ENCODE results near the gene EPHA6. TPM values are rescaled to one million over a fixed set of nuclear protein-coding genes. Genes with fewer than 3 reads are reported as not detected.

EPHA6 gene
- total RNA-seq, 4 donors from 2014 or later = 0.60 to 3.8 (median 3.0) TPM

- H3K27me3 ChIP-seq = no peaks in the 10 kb centered on the region
- 39 to 68% methylated on average over 2 of the region's 2 CpGs for WGBS, 2 donors (ENCODE audit: low coverage in 1 of 2)
- H3K4me1 ChIP-seq = no peaks in the 10 kb centered on the region
- H3K9me3 ChIP-seq = no peaks in the 10 kb centered on the region
- intact Hi-C loops (cut with DNase I; ENCODE audit: low total_unique reads) = no loop called here
- in situ Hi-C loops (cut with MboI; ENCODE audit: low pct_ligation_motif_present in 1 of 4, low pct_unique_long_range_greater_than_20kb in 1 of 4, low sequenced_read_pairs in 3 of 4) = no loop called here
- H3K36me3 ChIP-seq = no peaks in the 10 kb centered on the region
- DNase-seq = no peak
- TF ChIP-seq CTCF (IDR thresholded peaks at IDR 0.05) = no peak
- TF ChIP-seq POLR2A (IDR thresholded peaks at IDR 0.05) = no peak
- no peak for TF ChIP-seq EP300 (IDR thresholded peaks at IDR 0.05; ENCODE audit: low read depth)
- no peak for TF ChIP-seq POLR2AphosphoS5 (IDR thresholded peaks at IDR 0.05)
- H3K27ac ChIP-seq = no peak overlapping the region
- no peak overlapping the region for H3K4me3 ChIP-seq
These were observed 262.3 kb downstream of the EPHA6 start for GRCh38 chr3:97076673-97077072.

GRCh38 chr3:97089621-97090020 is 275.2 kb downstream of the EPHA6 start:
- Histone ChIP-seq H3K4me1 (no peaks in the 10 kb centered on the region), H3K27me3 (no peaks in the 10 kb centered on the region), H3K36me3 (no peaks in the 10 kb centered on the region), H3K4me3 (no peak overlapping the region), H3K9me3 (no peaks in the 10 kb centered on the region), H3K27ac (no peak overlapping the region)
- no peak for TF ChIP-seq POLR2AphosphoS5 (IDR thresholded peaks at IDR 0.05)
- TF ChIP-seq EP300 (IDR thresholded peaks at IDR 0.05; ENCODE audit: low read depth) = no peak
- no peak for TF ChIP-seq CTCF (IDR thresholded peaks at IDR 0.05)
- TF ChIP-seq POLR2A (IDR thresholded peaks at IDR 0.05) = no peak
- intact Hi-C loops (cut with DNase I; ENCODE audit: low total_unique reads) = no loop called here
- 51 to 100% methylated on average over 2 of the region's 2 CpGs for WGBS, 2 donors (ENCODE audit: low coverage in 1 of 2)
- no peak for DNase-seq
- in situ Hi-C loops (cut with MboI; ENCODE audit: low pct_ligation_motif_present in 1 of 4, low pct_unique_long_range_greater_than_20kb in 1 of 4, low sequenced_read_pairs in 3 of 4) = no loop called here

GRCh38 chr3:97102641-97103040 is 288.2 kb downstream of the EPHA6 start:
- H3K9me3 ChIP-seq = no peaks in the 10 kb centered on the region
- H3K27ac ChIP-seq = no peak overlapping the region
- H3K4me3 ChIP-seq = no peak overlapping the region
- TF ChIP-seq POLR2A (IDR thresholded peaks at IDR 0.05) (no peak), EP300 (IDR thresholded peaks at IDR 0.05; ENCODE audit: low read depth) (no peak), CTCF (IDR thresholded peaks at IDR 0.05) (no peak), POLR2AphosphoS5 (IDR thresholded peaks at IDR 0.05) (no peak)
- DNase-seq = no peak
- H3K27me3 ChIP-seq = no peaks in the 10 kb centered on the region
- H3K4me1 ChIP-seq = no peaks in the 10 kb centered on the region
- in situ Hi-C loops (cut with MboI; ENCODE audit: low pct_ligation_motif_present in 1 of 4, low pct_unique_long_range_greater_than_20kb in 1 of 4, low sequenced_read_pairs in 3 of 4) (no loop called here), intact Hi-C loops (cut with DNase I; ENCODE audit: low total_unique reads) (no loop called here)
- no peaks in the 10 kb centered on the region for H3K36me3 ChIP-seq

- in situ Hi-C loops (cut with MboI; ENCODE audit: low pct_ligation_motif_present in 1 of 4, low pct_unique_long_range_greater_than_20kb in 1 of 4, low sequenced_read_pairs in 3 of 4) = no loop called here
- DNase-seq = no peak
- no peak overlapping the region for H3K27ac ChIP-seq
- H3K27me3 ChIP-seq = no peaks in the 10 kb centered on the region
- no peaks in the 10 kb centered on the region for H3K4me1 ChIP-seq
- intact Hi-C loops (cut with DNase I; ENCODE audit: low total_unique reads) = no loop called here
- no peaks in the 10 kb centered on the region for H3K36me3 ChIP-seq
- H3K4me3 ChIP-seq = no peak overlapping the region
- TF ChIP-seq CTCF (IDR thresholded peaks at IDR 0.05) = no peak
- no peak for TF ChIP-seq POLR2A (IDR thresholded peaks at IDR 0.05)
- no peak for TF ChIP-seq POLR2AphosphoS5 (IDR thresholded peaks at IDR 0.05)
- no peak for TF ChIP-seq EP300 (IDR thresholded peaks at IDR 0.05; ENCODE audit: low read depth)
- 57 to 61% methylated on average over 4 of the region's 4 CpGs for WGBS, 2 donors (ENCODE audit: low coverage in 1 of 2)
- H3K9me3 ChIP-seq = no peaks in the 10 kb centered on the region
These were observed 291.7 kb downstream of the EPHA6 start for GRCh38 chr3:97105989-97106651.

Data from transverse colon (tissue), 4 donors.